NCI-H2196 (cell line): Measurements from ENCODE around the gene TLX2.

Experiments
- DNase-seq: peaks from one replicate; lab custom pipeline; 2025; ENCODE audit not compliant: unreplicated experiment; lab: John Stamatoyannopoulos, UW

TLX2 gene

GRCh38 chr2:74496997-74497776 lies 17.1 kb upstream of the TLX2 start:
- no peak for DNase-seq

GRCh38 chr2:74497777-74498499 lies 16.3 kb upstream of the TLX2 start:
- DNase-seq: no peak

GRCh38 chr2:74498500-74499266 lies 15.6 kb upstream of the TLX2 start:
- DNase-seq: no peak

- no peak for DNase-seq
Measured at GRCh38 chr2:74499267-74499939, 14.8 kb upstream of the TLX2 start, which contains the start of gene LBX2. Gene LBX2, minus strand, starts transcription at chr2:74499603. Its CDS starts 66 bp downstream, at chr2:74499537.

GRCh38 chr2:74499940-74500577 lies 14.2 kb upstream of the TLX2 start:
- DNase-seq: no peak

- DNase-seq: no peak
Measured at GRCh38 chr2:74500578-74500946, 13.7 kb upstream of the TLX2 start.

- DNase-seq: no peak
Measured at GRCh38 chr2:74501335-74502071, 12.7 kb upstream of the TLX2 start.

GRCh38 chr2:74502147-74502719 lies 12.0 kb upstream of the TLX2 start:
- no peak for DNase-seq

- no peak for DNase-seq
Measured at GRCh38 chr2:74502720-74503505, 11.3 kb upstream of the TLX2 start.

- no peak for DNase-seq
Measured at GRCh38 chr2:74503506-74504475, 10.5 kb upstream of the TLX2 start.

- no peak for DNase-seq
Measured at GRCh38 chr2:74504591-74504990, 9.7 kb upstream of the TLX2 start.

- DNase-seq: no peak
Measured at GRCh38 chr2:74505448-74506246, 8.6 kb upstream of the TLX2 start.

GRCh38 chr2:74507145-74507925 lies 6.9 kb upstream of the TLX2 start, which contains the start of gene PCGF1:
Gene PCGF1, minus strand, starts transcription at chr2:74507695. Its CDS starts 27 bp downstream, at chr2:74507668.
- peak; percentile 90 for DNase-seq

- no peak for DNase-seq
Measured at GRCh38 chr2:74507926-74508520, 6.2 kb upstream of the TLX2 start.

GRCh38 chr2:74510272-74510671 lies 4.0 kb upstream of the TLX2 start:
- DNase-seq: no peak
